ES-I3 (cell line): Measurements from ENCODE around the gene TOR1AIP2.
A peak's percentile ranks its signal among the peaks of the same experiment; 100 is the strongest.

ENCODE experiments used
- H3K36me3 ChIP-seq: 2 replicates; pipeline ENCODE4 v1.6.1; 2013; ENCODE audit warnings: mild to moderate bottlenecking, low read length, control low read depth, moderate library complexity; ENCODE audit not compliant: insufficient read depth
- H3K4me1 ChIP-seq: 2 replicates; pipeline ENCODE4 v1.6.1; 2013; ENCODE audit warnings: mild to moderate bottlenecking, control low read depth, low read length; ENCODE audit not compliant: insufficient read depth
- H3K9ac ChIP-seq: 2 replicates; pipeline ENCODE4 v1.6.1; 2013; ENCODE audit warnings: low read depth, mild to moderate bottlenecking, low read length, moderate library complexity
- H3K9me3 ChIP-seq: 2 replicates; pipeline ENCODE4 v1.6.1; 2013; ENCODE audit warnings: mild to moderate bottlenecking, low read length, moderate library complexity; ENCODE audit not compliant: control insufficient read depth, insufficient read depth

The TOR1AIP2 gene

GRCh38 chr1:179877586-179878265 is at the start of gene TOR1AIP2:
Gene TOR1AIP2 (minus strand): TSS chr1:179877803. CDS start chr1:179852665, 25,138 bp downstream.
- H3K36me3 ChIP-seq: 0 out of 2 replicates have a peak, but pooled peaks cover under 1% of the 10 kb centered on the region

GRCh38 chr1:179926850-179927205 is 49.2 kb upstream of the TOR1AIP2 start:
- no peak overlapping the region for H3K9ac ChIP-seq
- no peaks in the 10 kb centered on the region for H3K9me3 ChIP-seq
- peaks cover 17% of the 10 kb centered on the region for H3K4me1 ChIP-seq

More at GRCh38 chr1:179877586-179878265, at the start of gene TOR1AIP2:
- no peaks in the 10 kb centered on the region for H3K4me1 ChIP-seq
- peak within 1 kb of the TSS; percentile 86 for H3K9ac ChIP-seq
- H3K9me3 ChIP-seq: no peaks in the 10 kb centered on the region

GRCh38 chr1:179925922-179926849 is 48.6 kb upstream of the TOR1AIP2 start:
- Histone ChIP-seq H3K9ac (no peak overlapping the region), H3K4me1 (peaks cover 23% of the 10 kb centered on the region), H3K36me3 (no peaks in the 10 kb centered on the region), H3K9me3 (no peaks in the 10 kb centered on the region)

More at GRCh38 chr1:179926850-179927205, 49.2 kb upstream of the TOR1AIP2 start:
- no peaks in the 10 kb centered on the region for H3K36me3 ChIP-seq

GRCh38 chr1:179925302-179925701 is 47.7 kb upstream of the TOR1AIP2 start:
- no peaks in the 10 kb centered on the region for H3K9me3 ChIP-seq
- H3K4me1 ChIP-seq: peaks cover 27% of the 10 kb centered on the region
- H3K36me3 ChIP-seq: no peaks in the 10 kb centered on the region
- no peak overlapping the region for H3K9ac ChIP-seq

- H3K9me3 ChIP-seq: no peaks in the 10 kb centered on the region
- no peak overlapping the region for H3K9ac ChIP-seq
- H3K36me3 ChIP-seq: no peaks in the 10 kb centered on the region
- peaks cover 27% of the 10 kb centered on the region for H3K4me1 ChIP-seq
These were observed 46.7 kb upstream of the TOR1AIP2 start for GRCh38 chr1:179924268-179924667.

GRCh38 chr1:179923029-179923428 is 45.4 kb upstream of the TOR1AIP2 start:
- no peaks in the 10 kb centered on the region for H3K36me3 ChIP-seq
- H3K9me3 ChIP-seq: no peaks in the 10 kb centered on the region
- no peak overlapping the region for H3K9ac ChIP-seq
- peaks cover 27% of the 10 kb centered on the region for H3K4me1 ChIP-seq

GRCh38 chr1:179921981-179922872 is 44.6 kb upstream of the TOR1AIP2 start:
- H3K9ac ChIP-seq: no peak overlapping the region
- peaks cover 6% of the 10 kb centered on the region; the same call in 1 of the 2 replicates for H3K36me3 ChIP-seq
- H3K4me1 ChIP-seq: peaks cover 27% of the 10 kb centered on the region
- no peaks in the 10 kb centered on the region for H3K9me3 ChIP-seq

GRCh38 chr1:179921472-179921871 is 43.9 kb upstream of the TOR1AIP2 start:
- H3K36me3 ChIP-seq: peaks cover 6% of the 10 kb centered on the region; the same call in 1 of the 2 replicates
- peaks cover 27% of the 10 kb centered on the region for H3K4me1 ChIP-seq
- no peaks in the 10 kb centered on the region for H3K9me3 ChIP-seq
- H3K9ac ChIP-seq: no peak overlapping the region

- H3K9ac ChIP-seq: no peak overlapping the region
- no peaks in the 10 kb centered on the region for H3K9me3 ChIP-seq
- H3K4me1 ChIP-seq: peaks cover 20% of the 10 kb centered on the region
- H3K36me3 ChIP-seq: peaks cover 9% of the 10 kb centered on the region; the same call in 1 of the 2 replicates
These were observed 40.2 kb upstream of the TOR1AIP2 start for GRCh38 chr1:179917601-179918429.

GRCh38 chr1:179911812-179912211 is 34.2 kb upstream of the TOR1AIP2 start:
- Histone ChIP-seq H3K9me3 (no peaks in the 10 kb centered on the region), H3K36me3 (peaks cover 3% of the 10 kb centered on the region; the same call in 1 of the 2 replicates), H3K4me1 (no peaks in the 10 kb centered on the region), H3K9ac (no peak overlapping the region)

GRCh38 chr1:179910934-179911333 is 33.3 kb upstream of the TOR1AIP2 start:
- Histone ChIP-seq H3K4me1 (no peaks in the 10 kb centered on the region), H3K36me3 (peaks cover 3% of the 10 kb centered on the region; the same call in 1 of the 2 replicates), H3K9ac (no peak overlapping the region), H3K9me3 (no peaks in the 10 kb centered on the region)

- Histone ChIP-seq H3K36me3 (no peaks in the 10 kb centered on the region), H3K9ac (no peak overlapping the region), H3K4me1 (no peaks in the 10 kb centered on the region)
These were observed 12.0 kb upstream of the TOR1AIP2 start for GRCh38 chr1:179889589-179889988.

GRCh38 chr1:179888071-179888470 is 10.5 kb upstream of the TOR1AIP2 start:
- Histone ChIP-seq H3K9ac (no peak overlapping the region), H3K9me3 (no peaks in the 10 kb centered on the region), H3K4me1 (no peaks in the 10 kb centered on the region), H3K36me3 (no peaks in the 10 kb centered on the region)

More at GRCh38 chr1:179889589-179889988, 12.0 kb upstream of the TOR1AIP2 start:
- H3K9me3 ChIP-seq: no peaks in the 10 kb centered on the region
